GM12878 (cell line): ENCODE data around the gene SPRY4. TPM values are rescaled to one million over a fixed set of nuclear protein-coding genes. Genes with fewer than 3 reads are reported as not detected.

ENCODE experiments used
- ATAC-seq: fragments of 200-7000 bp; cut with Tn5 transposase; 3 replicates; pipeline ENCODE4 v1.9.1; 2020; ENCODE audit warnings: mild to moderate bottlenecking, moderate library complexity
- BruUV-seq: library from RNA; stranded (reverse); fragments of 400-500 nt; replicated peaks from 2 replicates; lab custom pipeline; 2021; lab: Mats Ljungman, UMichigan
- CTCF ChIA-PET: fragments of 300-600 bp; sonication (Branson Sonifier 250); formaldehyde crosslinking; extraction: SDS; loops from one replicate; lab custom pipeline; 2021; ENCODE audit warnings: inconsistent platforms; lab: Yijun Ruan, JAX
- POLR2A ChIA-PET: fragments of 350-600 bp; formaldehyde crosslinking; extraction: SDS; loops from one replicate; lab custom pipeline; 2021; ENCODE audit warnings: inconsistent platforms; lab: Charles Lee
- RAD21 ChIA-PET: fragments of 300-600 bp; sonication (Branson Sonifier 250); formaldehyde crosslinking; loops from one replicate; lab custom pipeline; 2023; ENCODE audit warnings: antibody characterized with exemption; ENCODE audit not compliant: unreplicated experiment; lab: Charles Lee
- SMC1A ChIA-PET: fragments of 300-600 bp; sonication (Branson Sonifier 250); formaldehyde crosslinking; loops from one replicate; lab custom pipeline; 2023; ENCODE audit not compliant: unreplicated experiment, uncharacterized antibody; lab: Charles Lee
- DNase-seq: peaks from one replicate; pipeline ENCODE4 v3.0.0-alpha.2; 2011; ENCODE audit warnings: low read depth, low spot score
- FAIRE-seq: peaks from 3 replicates; lab custom pipeline; 2011; peaks lifted over from hg19 to GRCh38; lab: Jason Lieb, UNC
- H2AFZ ChIP-seq: 2 replicates; pipeline ENCODE4 v1.6.0; 2011; ENCODE audit warnings: low read depth, low read length, control low read depth; ENCODE audit not compliant: control insufficient read depth
- H3K27ac ChIP-seq: 2 replicates; pipeline ENCODE4 v1.5.1; 2011; ENCODE audit warnings: control low read depth; ENCODE audit not compliant: control insufficient read depth, insufficient read depth
- H3K27me3 ChIP-seq, 2 experiments: replicated peaks in 1 of 2; 2 replicates each; pipeline versions ENCODE4 v1.6.0 to v1.6.1; 2011; ENCODE audit warnings: low read length in 1 of 2; ENCODE audit not compliant: control insufficient read depth in 2 of 2, insufficient read depth in 2 of 2
- H3K36me3 ChIP-seq, 2 experiments: 2 replicates each; pipeline ENCODE4 v1.5.1; 2011; ENCODE audit warnings: low read length in 1 of 2; ENCODE audit not compliant: control insufficient read depth in 2 of 2, insufficient read depth in 2 of 2
- H3K4me1 ChIP-seq: 2 replicates; pipeline ENCODE4 v1.6.1; 2011; ENCODE audit warnings: mild to moderate bottlenecking, low read length, moderate library complexity, mixed read lengths; ENCODE audit not compliant: control insufficient read depth, insufficient read depth
- H3K4me2 ChIP-seq: 2 replicates; pipeline ENCODE4 v1.6.0; 2011; ENCODE audit warnings: control low read depth; ENCODE audit not compliant: control insufficient read depth, insufficient read depth
- H3K4me3 ChIP-seq: fragments of 200-600 bp; sonication (generic); 2 replicates; pipeline ENCODE4 v1.5.1; 2016
- H3K79me2 ChIP-seq: 2 replicates; pipeline ENCODE4 v1.6.0; 2011; ENCODE audit warnings: low read length; ENCODE audit not compliant: control insufficient read depth, insufficient read depth
- H3K9ac ChIP-seq: 2 replicates; pipeline ENCODE4 v1.8.0; 2011; ENCODE audit warnings: low read length, control low read depth, mixed read lengths; ENCODE audit not compliant: control insufficient read depth, insufficient read depth
- H3K9me3 ChIP-seq: replicated peaks from 3 replicates; pipeline ENCODE4 v1.5.1; 2011; ENCODE audit warnings: mild to moderate bottlenecking, low read length; ENCODE audit not compliant: control insufficient read depth, insufficient read depth
- H4K20me1 ChIP-seq: 2 replicates; pipeline ENCODE4 v1.6.0; 2011; ENCODE audit not compliant: control insufficient read depth, insufficient read depth
- CREB1 ChIP-seq: IDR thresholded peaks from 2 replicates; pipeline ENCODE4 v1.6.1; 2012; ENCODE audit warnings: low read depth, mild to moderate bottlenecking, inconsistent platforms
- FOXK2 ChIP-seq: fragments of 450-650 bp; IDR thresholded peaks from 2 replicates; pipeline ENCODE4 v1.6.1; 2017; ENCODE audit warnings: mild to moderate bottlenecking, moderate library complexity
- NFXL1 ChIP-seq: fragments of 450-650 bp; IDR thresholded peaks from 2 replicates; pipeline ENCODE4 v1.6.1; 2017; ENCODE audit warnings: antibody characterized with exemption, mild to moderate bottlenecking, borderline replicate concordance
- POLR2AphosphoS5 ChIP-seq: IDR thresholded peaks from 2 replicates; pipeline ENCODE4 v1.6.1; 2011; ENCODE audit warnings: mild to moderate bottlenecking, low read length, inconsistent platforms
- RCOR1 ChIP-seq: conservative IDR thresholded peaks from 2 replicates; pipeline ENCODE4 v1.6.1; 2012; ENCODE audit warnings: low read depth, low read length, improper control_type of control experiment
- TCF3 ChIP-seq: IDR thresholded peaks from 2 replicates; pipeline ENCODE4 v1.6.1; 2012; ENCODE audit warnings: low read depth, mild to moderate bottlenecking, low read length, borderline replicate concordance; ENCODE audit not compliant: insufficient read depth
- WGBS: methylation state at CpG from one replicate; pipeline ENCODE4 v1.1.6; 2016; ENCODE audit warnings: low lambda C conversion rate; ENCODE audit not compliant: insufficient replicate concordance, insufficient coverage; ENCODE audit errors: missing lambda C conversion rate; 5-methylcytosine and 5-hydroxymethylcytosine counted together
- in situ Hi-C: fragments of 300-500 bp; cut with MboI; formaldehyde crosslinking; loops from 9 replicates; pipeline ENCODE4 v1.14.3; 2018; ENCODE audit warnings: mixed read lengths
- intact Hi-C: fragments of 100-400 bp; cut with micrococcal nuclease; formaldehyde crosslinking; loops from one replicate; pipeline ENCODE4 v1.14.2; 2022; ENCODE audit not compliant: unreplicated experiment
- polyA plus RNA-seq, 11 experiments: library from polyadenylated mRNA; depleted of rRNA in 4 of 11; unstranded in 6 of 11; stranded (reverse) in 5 of 11; fragments of >200 nt; fragmentation: Nextera tagmentation in 4 of 11; fragmentation: Illumina TruSeq in 1 of 11; extraction: Ambion mirVana in 4 of 11; extraction: Trizol in 1 of 11; gene quantifications; 1 replicate in 1 of 11; 2 replicates in 10 of 11; pipeline versions ENCODE4 v1.2.1 to v1.2.3, GENCODE V29; 2011 to 2016; ENCODE audit warnings: inconsistent platforms in 2 of 11, missing spikeins in 2 of 11, low read depth in 1 of 11
- total RNA-seq, 4 experiments: library from RNA; depleted of rRNA in 3 of 4; stranded (reverse); fragments of >200 nt in 3 of 4; fragmentation: Illumina TruSeq in 1 of 4; extraction: Trizol in 1 of 4; gene quantifications; 2 replicates each; pipeline versions ENCODE4 v1.2.1 to v1.2.3, GENCODE V29; 2013 to 2021
- TF ChIP-seq, protein P1 (sequence below): fragments of 450-650 bp; conservative IDR thresholded peaks from 2 replicates; pipeline ENCODE4 v1.6.1; 2017; ENCODE audit warnings: mild to moderate bottlenecking, moderate library complexity
- TF ChIP-seq, protein P2 (sequence below): fragments of 450-650 bp; IDR thresholded peaks from 2 replicates; pipeline ENCODE4 v1.6.1; 2017; ENCODE audit warnings: low read depth, mild to moderate bottlenecking, moderate library complexity
- TF ChIP-seq, protein P3 (sequence below): fragments of 450-650 bp; IDR thresholded peaks from 2 replicates; pipeline ENCODE4 v1.6.1; 2017; ENCODE audit warnings: antibody characterized with exemption, mild to moderate bottlenecking, moderate library complexity

Gene SPRY4
- total and polyA plus RNA-seq, 10 of the 15 experiments (the other 5 are each of a cell fraction or from before 2014, with no cell fraction given): 0.04 to 1.4 (median 0.18) TPM; not detected in 1

DNA sequence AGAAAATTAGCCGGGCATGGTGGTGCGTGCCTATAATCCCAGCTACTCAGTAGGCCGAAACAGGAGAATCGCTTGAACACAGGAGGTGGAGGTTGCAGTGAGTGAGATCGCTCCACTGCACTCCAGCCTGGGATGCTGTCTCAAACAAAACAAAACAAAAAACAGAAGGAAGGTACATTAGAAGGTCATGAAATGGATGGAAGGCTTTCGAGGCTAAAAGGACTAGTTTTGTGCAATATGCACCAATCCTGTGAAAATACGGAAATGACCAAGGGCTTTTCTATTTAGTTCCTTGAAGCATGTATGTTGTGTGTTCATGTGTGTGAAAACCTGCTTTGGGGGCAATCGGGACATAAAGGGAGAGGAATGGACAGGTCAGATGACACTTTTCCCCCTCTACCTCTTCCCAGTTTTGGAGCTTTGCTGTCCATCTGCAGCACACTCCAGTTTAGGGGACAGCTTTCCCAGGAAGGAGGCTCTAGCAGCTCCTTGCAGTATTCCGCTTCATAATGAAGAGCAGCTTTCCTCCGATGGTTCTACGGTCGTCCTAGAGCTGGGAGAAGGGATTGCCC, 15.0 kb downstream of the SPRY4 start:
- peaks cover 6% of the 10 kb centered on the region; the same call in 1 of the 2 replicates for H3K4me1 ChIP-seq
- no peaks in the 10 kb centered on the region; a peak in 1 of 4 replicates for H3K36me3 ChIP-seq
- ChIA-PET SMC1A (interaction anchor here (2.7 kb wide), 1 partner anchor 13 kb away, joined by 7 read pairs; no protein-coding TSS in a partner anchor), CTCF (no interaction called here), RAD21 (no interaction called here), POLR2A (interaction anchor here (0.6 to 1.0 kb wide), 2 partner anchors 10 to 229 kb away, joined by 3 to 4 read pairs; no protein-coding TSS in a partner anchor)
- no peak overlapping the region for H3K9ac ChIP-seq
- FAIRE-seq: no peak
- WGBS: 68% methylated on average over 12 of the region's 12 CpGs
- intact Hi-C loops: no loop called here
- TF ChIP-seq FOXK2 (no peak), NFXL1 (no peak), TCF3 (no peak), CREB1 (no peak), POLR2AphosphoS5 (no peak)
- H4K20me1 ChIP-seq: no peaks in the 10 kb centered on the region
- H3K27ac ChIP-seq: no peak overlapping the region
- H3K4me2 ChIP-seq: no peak overlapping the region
- no peak overlapping the region for H3K4me3 ChIP-seq
- no TSS peak for BruUV-seq
- H3K27me3 ChIP-seq: no peaks in the 10 kb centered on the region
- in situ Hi-C loops: no loop called here
- no peak overlapping the region for H2AFZ ChIP-seq
- no peak for ATAC-seq
- H3K9me3 ChIP-seq: no peaks in the 10 kb centered on the region
- H3K79me2 ChIP-seq: no peaks in the 10 kb centered on the region
- no peak for DNase-seq

DNA sequence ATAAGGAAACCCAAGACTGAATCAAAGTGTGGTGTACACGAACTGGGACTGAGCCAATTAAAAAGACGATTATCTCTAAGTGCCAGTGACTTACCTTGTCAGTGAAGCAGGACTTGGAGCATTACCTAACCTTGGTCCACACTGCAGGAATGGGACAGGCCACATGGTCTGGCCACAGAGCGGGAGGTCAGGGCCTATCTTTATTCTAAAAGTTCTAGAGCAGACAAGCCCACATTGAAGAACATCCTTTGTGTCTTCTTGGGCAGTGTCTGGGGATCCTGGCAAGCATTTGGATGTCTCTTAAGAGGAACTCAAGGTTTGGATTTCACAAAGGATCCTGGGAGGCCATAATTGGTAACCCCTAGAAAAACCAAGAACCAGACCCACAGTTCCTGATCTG, 16.5 kb downstream of the SPRY4 start:
- Histone ChIP-seq H3K27me3 (no peaks in the 10 kb centered on the region), H4K20me1 (no peaks in the 10 kb centered on the region), H3K79me2 (no peaks in the 10 kb centered on the region), H2AFZ (no peak overlapping the region), H3K9ac (no peak overlapping the region), H3K9me3 (no peaks in the 10 kb centered on the region), H3K4me1 (no peaks in the 10 kb centered on the region), H3K4me3 (no peak overlapping the region), H3K27ac (no peak overlapping the region), H3K36me3 (no peaks in the 10 kb centered on the region; a peak in 1 of 4 replicates), H3K4me2 (no peak overlapping the region)
- ATAC-seq (no peak), DNase-seq (no peak), FAIRE-seq (no peak)
- RAD21 ChIA-PET: no interaction called here
- intact Hi-C loops: no loop called here
- CTCF ChIA-PET: no interaction called here
- in situ Hi-C loops: no loop called here
- SMC1A ChIA-PET: no interaction called here
- POLR2A ChIA-PET: no interaction called here
- 43% methylated on average over 3 of the region's 3 CpGs for WGBS
- no TSS peak for BruUV-seq
- TF ChIP-seq, protein P1, sequence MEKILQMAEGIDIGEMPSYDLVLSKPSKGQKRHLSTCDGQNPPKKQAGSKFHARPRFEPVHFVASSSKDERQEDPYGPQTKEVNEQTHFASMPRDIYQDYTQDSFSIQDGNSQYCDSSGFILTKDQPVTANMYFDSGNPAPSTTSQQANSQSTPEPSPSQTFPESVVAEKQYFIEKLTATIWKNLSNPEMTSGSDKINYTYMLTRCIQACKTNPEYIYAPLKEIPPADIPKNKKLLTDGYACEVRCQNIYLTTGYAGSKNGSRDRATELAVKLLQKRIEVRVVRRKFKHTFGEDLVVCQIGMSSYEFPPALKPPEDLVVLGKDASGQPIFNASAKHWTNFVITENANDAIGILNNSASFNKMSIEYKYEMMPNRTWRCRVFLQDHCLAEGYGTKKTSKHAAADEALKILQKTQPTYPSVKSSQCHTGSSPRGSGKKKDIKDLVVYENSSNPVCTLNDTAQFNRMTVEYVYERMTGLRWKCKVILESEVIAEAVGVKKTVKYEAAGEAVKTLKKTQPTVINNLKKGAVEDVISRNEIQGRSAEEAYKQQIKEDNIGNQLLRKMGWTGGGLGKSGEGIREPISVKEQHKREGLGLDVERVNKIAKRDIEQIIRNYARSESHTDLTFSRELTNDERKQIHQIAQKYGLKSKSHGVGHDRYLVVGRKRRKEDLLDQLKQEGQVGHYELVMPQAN: no peak
- TF ChIP-seq, protein P2, sequence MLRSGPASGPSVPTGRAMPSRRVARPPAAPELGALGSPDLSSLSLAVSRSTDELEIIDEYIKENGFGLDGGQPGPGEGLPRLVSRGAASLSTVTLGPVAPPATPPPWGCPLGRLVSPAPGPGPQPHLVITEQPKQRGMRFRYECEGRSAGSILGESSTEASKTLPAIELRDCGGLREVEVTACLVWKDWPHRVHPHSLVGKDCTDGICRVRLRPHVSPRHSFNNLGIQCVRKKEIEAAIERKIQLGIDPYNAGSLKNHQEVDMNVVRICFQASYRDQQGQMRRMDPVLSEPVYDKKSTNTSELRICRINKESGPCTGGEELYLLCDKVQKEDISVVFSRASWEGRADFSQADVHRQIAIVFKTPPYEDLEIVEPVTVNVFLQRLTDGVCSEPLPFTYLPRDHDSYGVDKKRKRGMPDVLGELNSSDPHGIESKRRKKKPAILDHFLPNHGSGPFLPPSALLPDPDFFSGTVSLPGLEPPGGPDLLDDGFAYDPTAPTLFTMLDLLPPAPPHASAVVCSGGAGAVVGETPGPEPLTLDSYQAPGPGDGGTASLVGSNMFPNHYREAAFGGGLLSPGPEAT: no peak
- no peak for TF ChIP-seq RCOR1
- TF ChIP-seq, protein P3, sequence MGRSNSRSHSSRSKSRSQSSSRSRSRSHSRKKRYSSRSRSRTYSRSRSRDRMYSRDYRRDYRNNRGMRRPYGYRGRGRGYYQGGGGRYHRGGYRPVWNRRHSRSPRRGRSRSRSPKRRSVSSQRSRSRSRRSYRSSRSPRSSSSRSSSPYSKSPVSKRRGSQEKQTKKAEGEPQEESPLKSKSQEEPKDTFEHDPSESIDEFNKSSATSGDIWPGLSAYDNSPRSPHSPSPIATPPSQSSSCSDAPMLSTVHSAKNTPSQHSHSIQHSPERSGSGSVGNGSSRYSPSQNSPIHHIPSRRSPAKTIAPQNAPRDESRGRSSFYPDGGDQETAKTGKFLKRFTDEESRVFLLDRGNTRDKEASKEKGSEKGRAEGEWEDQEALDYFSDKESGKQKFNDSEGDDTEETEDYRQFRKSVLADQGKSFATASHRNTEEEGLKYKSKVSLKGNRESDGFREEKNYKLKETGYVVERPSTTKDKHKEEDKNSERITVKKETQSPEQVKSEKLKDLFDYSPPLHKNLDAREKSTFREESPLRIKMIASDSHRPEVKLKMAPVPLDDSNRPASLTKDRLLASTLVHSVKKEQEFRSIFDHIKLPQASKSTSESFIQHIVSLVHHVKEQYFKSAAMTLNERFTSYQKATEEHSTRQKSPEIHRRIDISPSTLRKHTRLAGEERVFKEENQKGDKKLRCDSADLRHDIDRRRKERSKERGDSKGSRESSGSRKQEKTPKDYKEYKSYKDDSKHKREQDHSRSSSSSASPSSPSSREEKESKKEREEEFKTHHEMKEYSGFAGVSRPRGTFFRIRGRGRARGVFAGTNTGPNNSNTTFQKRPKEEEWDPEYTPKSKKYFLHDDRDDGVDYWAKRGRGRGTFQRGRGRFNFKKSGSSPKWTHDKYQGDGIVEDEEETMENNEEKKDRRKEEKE: no peak
